B cell (primary cell): ENCODE results near the gene PDLIM7. TPM values are rescaled to one million over a fixed set of nuclear protein-coding genes. Genes with fewer than 3 reads are reported as not detected.

Experiments
- ATAC-seq: fragments of 200-7000 bp; cut with Tn5 transposase; one replicate; pipeline ENCODE4 v1.10.0; 2021; ENCODE audit warnings: low read depth, mild to moderate bottlenecking, moderate number of reproducible peaks, moderate library complexity
- CTCF ChIA-PET: fragments of 350-600 bp; sonication (Branson Sonifier 250); formaldehyde crosslinking; loops from one replicate; lab custom pipeline; 2021; ENCODE audit warnings: antibody characterized with exemption, inconsistent platforms; lab: Charles Lee
- POLR2A ChIA-PET: fragments of 350-600 bp; sonication (Branson Sonifier 250); formaldehyde crosslinking; loops from one replicate; lab custom pipeline; 2021; ENCODE audit warnings: antibody characterized with exemption; lab: Charles Lee
- DNase-seq: peaks from one replicate; pipeline ENCODE4 v3.0.0; 2013
- H2AFZ ChIP-seq: 2 replicates; pipeline ENCODE4 v1.6.1; 2012; ENCODE audit warnings: mild to moderate bottlenecking, low read depth, low read length; ENCODE audit not compliant: insufficient read depth, poor library complexity, severe bottlenecking
- H3K27ac ChIP-seq, 2 donors: 1 replicate in 1 of 2; 2 replicates in 1 of 2; pipeline ENCODE4 v1.5.1; 2012 to 2013; ENCODE audit warnings: low read length in 2 of 2, mild to moderate bottlenecking in 2 of 2, moderate library complexity in 1 of 2
- H3K27me3 ChIP-seq, 4 experiments: fragments of 200-600 bp in 1 of 4; sonication (generic) in 1 of 4; replicated peaks in 1 of 4; 1 replicate in 2 of 4; 2 replicates in 2 of 4; pipeline versions ENCODE4 v1.6.1 to v1.7.0; 2013 to 2016; ENCODE audit warnings: low read length in 3 of 4, mild to moderate bottlenecking in 2 of 4, mixed read lengths in 1 of 4, moderate library complexity in 1 of 4; ENCODE audit not compliant: insufficient read depth in 4 of 4, control insufficient read depth in 3 of 4; ENCODE audit errors: control extremely low read depth in 1 of 4
- H3K36me3 ChIP-seq, 2 experiments: replicated peaks in 1 of 2; 1 replicate in 1 of 2; 2 replicates in 1 of 2; pipeline versions ENCODE4 v1.6.1 to v1.7.1; 2013; ENCODE audit warnings: low read length in 1 of 2; ENCODE audit not compliant: insufficient read depth in 2 of 2, control insufficient read depth in 1 of 2; ENCODE audit errors: control extremely low read depth in 1 of 2, extremely low read depth in 1 of 2
- H3K4me1 ChIP-seq, 2 donors: fragments of 200-600 bp in 1 of 2; sonication (generic) in 1 of 2; 1 replicate in 1 of 2; 2 replicates in 1 of 2; pipeline versions ENCODE4 v1.5.1 to v1.6.1; 2013 to 2017; ENCODE audit warnings: low read length in 2 of 2; ENCODE audit not compliant: control insufficient read depth in 2 of 2, insufficient read depth in 2 of 2
- H3K4me2 ChIP-seq: replicated peaks from 2 replicates; pipeline ENCODE3; 2012; ENCODE audit warnings: mild to moderate bottlenecking, low read depth, low read length; ENCODE audit not compliant: poor library complexity, severe bottlenecking
- H3K4me3 ChIP-seq, 5 experiments: fragments of 200-600 bp in 1 of 5; sonication (generic) in 1 of 5; 1 replicate in 3 of 5; 2 replicates in 2 of 5; pipeline versions ENCODE4 v1.5.1 to v1.7.0; 2011 to 2016; ENCODE audit warnings: low read length in 4 of 5, mild to moderate bottlenecking in 4 of 5, low read depth in 2 of 5, control low read depth in 1 of 5, moderate library complexity in 1 of 5; ENCODE audit not compliant: insufficient read depth in 1 of 5; ENCODE audit errors: control extremely low read depth in 1 of 5, extremely low read depth in 1 of 5
- H3K79me2 ChIP-seq: fragments of 200-600 bp; sonication (generic); one replicate; pipeline ENCODE4 v1.6.0; 2016; ENCODE audit warnings: low read length; ENCODE audit not compliant: control insufficient read depth, insufficient read depth
- H3K9ac ChIP-seq: fragments of 200-600 bp; sonication (generic); 2 replicates; pipeline ENCODE4 v1.6.1; 2017; ENCODE audit warnings: mild to moderate bottlenecking, low read length, moderate library complexity
- H3K9me3 ChIP-seq, 3 donors: one replicate each; pipeline versions ENCODE4 v1.6.1 to v1.7.1; 2013; ENCODE audit warnings: low read length in 2 of 3; ENCODE audit not compliant: control insufficient read depth in 2 of 3, insufficient read depth in 1 of 3; ENCODE audit errors: control extremely low read depth in 1 of 3
- H4K20me1 ChIP-seq: 2 replicates; pipeline ENCODE4 v1.6.0; 2012; ENCODE audit warnings: mild to moderate bottlenecking, low read length; ENCODE audit not compliant: insufficient read depth, control insufficient read depth, poor library complexity, severe bottlenecking
- H3K27ac Mint-ChIP-seq: one replicate; pipeline ENCODE4 v1.8.0; 2021; ENCODE audit warnings: mixed read lengths
- H3K27me3 Mint-ChIP-seq: one replicate; pipeline ENCODE4 v1.8.0; 2021; ENCODE audit warnings: mixed read lengths
- H3K4me1 Mint-ChIP-seq: one replicate; pipeline ENCODE4 v1.8.0; 2021; ENCODE audit warnings: mixed read lengths
- H3K4me3 Mint-ChIP-seq: one replicate; pipeline ENCODE4 v1.8.0; 2021; ENCODE audit warnings: mixed read lengths
- H3K9me3 Mint-ChIP-seq: one replicate; pipeline ENCODE4 v1.8.0; 2022; ENCODE audit warnings: mixed read lengths; ENCODE audit not compliant: insufficient read depth
- EZH2 ChIP-seq: IDR thresholded peaks from 2 replicates; pipeline ENCODE4 v1.6.1; 2012; ENCODE audit warnings: borderline replicate concordance, low read depth, mild to moderate bottlenecking, moderate library complexity, low read length; ENCODE audit not compliant: insufficient read depth, poor library complexity, severe bottlenecking
- WGBS: methylation state at CpG from one replicate; pipeline ENCODE4 v1.1.5; 2013; ENCODE audit warnings: missing lambda C conversion rate; ENCODE audit not compliant: insufficient coverage; 5-methylcytosine and 5-hydroxymethylcytosine counted together
- intact Hi-C: fragments of 100-400 bp; cut with micrococcal nuclease; formaldehyde crosslinking; loops from one replicate; pipeline ENCODE4 v1.10.0; 2022
- polyA plus RNA-seq: library from polyadenylated mRNA; depleted of rRNA; stranded (reverse); fragments of >200 nt; gene quantifications from 2 replicates; pipeline ENCODE4 v1.2.3, GENCODE V29; 2012
- total RNA-seq, 2 donors: library from RNA; stranded (reverse); fragments of 120-200 nt in 1 of 2; gene quantifications; 1 replicate in 1 of 2; 2 replicates in 1 of 2; pipeline versions ENCODE4 v1.2.3 to v1.2.4, GENCODE V29; 2013 to 2022
- TF ChIP-seq, protein P1 (sequence below): fragments of 200-600 bp; IDR thresholded peaks from one replicate; pipeline ENCODE4 v1.8.0; 2022; ENCODE audit warnings: antibody characterized with exemption, mild to moderate bottlenecking

The PDLIM7 gene
- total and polyA plus RNA-seq, 2 donors (not counting 1 experiment from before 2014, with no cell fraction given), result 23.9 to 25.8 TPM

DNA sequence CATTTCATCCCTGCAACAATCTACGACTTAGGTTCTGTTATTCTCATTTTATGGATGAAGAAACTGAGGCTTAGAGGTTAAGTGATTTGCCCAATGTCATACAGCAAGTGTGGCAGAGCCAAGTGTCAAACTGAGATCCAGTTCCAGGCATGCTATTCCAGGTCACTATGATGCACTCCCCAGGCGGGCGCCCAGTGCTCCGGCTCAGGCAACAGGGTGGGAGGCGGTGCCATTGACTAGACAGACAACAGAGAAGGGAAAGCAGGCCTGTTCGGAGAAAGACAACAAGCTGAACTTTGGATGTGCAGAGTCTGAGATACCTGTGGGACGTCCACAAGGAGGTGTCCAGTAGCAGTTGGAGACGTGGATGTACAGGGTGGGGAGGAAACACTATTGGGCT is 30.2 kb upstream of the PDLIM7 start:
- CTCF ChIA-PET, result no interaction called here
- peaks cover 19% of the 10 kb centered on the region for H4K20me1 ChIP-seq
- H3K4me3 ChIP-seq, result no peak overlapping the region
- no peak overlapping the region for H3K4me2 ChIP-seq
- no peaks in the 10 kb centered on the region for H3K27me3 ChIP-seq
- DNase-seq, result no peak
- no peak overlapping the region for H3K4me3 Mint-ChIP-seq
- no peaks in the 10 kb centered on the region for H3K4me1 ChIP-seq
- WGBS, result over 99% methylated on average over 7 of the region's 8 CpGs
- no peaks in the 10 kb centered on the region for H3K9me3 ChIP-seq
- H3K4me1 Mint-ChIP-seq, result no peaks in the 10 kb centered on the region
- H3K9ac ChIP-seq, result no peak overlapping the region
- H3K27ac Mint-ChIP-seq, result no peak overlapping the region
- H3K27ac ChIP-seq, result no peak overlapping the region
- no peak for ATAC-seq
- peaks cover 1 to 84% of the 10 kb centered on the region in 2 experiments for H3K36me3 ChIP-seq
- peaks cover 21% of the 10 kb centered on the region for H3K79me2 ChIP-seq
- H3K9me3 Mint-ChIP-seq, result no peaks in the 10 kb centered on the region
- intact Hi-C loops, result no loop called here
- TF ChIP-seq, protein P1, sequence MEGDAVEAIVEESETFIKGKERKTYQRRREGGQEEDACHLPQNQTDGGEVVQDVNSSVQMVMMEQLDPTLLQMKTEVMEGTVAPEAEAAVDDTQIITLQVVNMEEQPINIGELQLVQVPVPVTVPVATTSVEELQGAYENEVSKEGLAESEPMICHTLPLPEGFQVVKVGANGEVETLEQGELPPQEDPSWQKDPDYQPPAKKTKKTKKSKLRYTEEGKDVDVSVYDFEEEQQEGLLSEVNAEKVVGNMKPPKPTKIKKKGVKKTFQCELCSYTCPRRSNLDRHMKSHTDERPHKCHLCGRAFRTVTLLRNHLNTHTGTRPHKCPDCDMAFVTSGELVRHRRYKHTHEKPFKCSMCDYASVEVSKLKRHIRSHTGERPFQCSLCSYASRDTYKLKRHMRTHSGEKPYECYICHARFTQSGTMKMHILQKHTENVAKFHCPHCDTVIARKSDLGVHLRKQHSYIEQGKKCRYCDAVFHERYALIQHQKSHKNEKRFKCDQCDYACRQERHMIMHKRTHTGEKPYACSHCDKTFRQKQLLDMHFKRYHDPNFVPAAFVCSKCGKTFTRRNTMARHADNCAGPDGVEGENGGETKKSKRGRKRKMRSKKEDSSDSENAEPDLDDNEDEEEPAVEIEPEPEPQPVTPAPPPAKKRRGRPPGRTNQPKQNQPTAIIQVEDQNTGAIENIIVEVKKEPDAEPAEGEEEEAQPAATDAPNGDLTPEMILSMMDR, result no peak
- no peak for TF ChIP-seq EZH2
- H2AFZ ChIP-seq, result no peak overlapping the region
- H3K27me3 Mint-ChIP-seq, result no peaks in the 10 kb centered on the region
- POLR2A ChIA-PET, result no interaction called here

DNA sequence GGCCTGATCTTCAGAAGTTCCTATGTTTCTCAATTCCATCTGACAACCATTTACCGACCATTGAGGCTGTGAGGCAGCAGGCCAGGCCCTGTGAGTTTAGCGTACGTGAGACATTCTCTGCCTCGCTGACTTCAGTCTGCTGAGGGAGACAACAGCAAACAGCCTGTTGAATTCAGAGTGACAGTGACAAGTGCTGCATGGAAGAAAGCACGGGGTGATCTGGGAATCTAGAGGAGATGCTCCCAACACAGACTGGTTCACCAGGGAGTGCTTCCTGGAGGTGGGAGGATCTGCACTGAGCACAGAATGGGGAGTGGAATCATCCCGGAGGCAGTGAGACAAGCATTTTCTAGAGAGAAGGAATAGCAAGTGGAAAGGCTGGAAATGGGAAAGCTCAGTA is 29.4 kb upstream of the PDLIM7 start:
- Histone ChIP-seq H3K4me2 (no peak overlapping the region), H4K20me1 (peaks cover 14% of the 10 kb centered on the region), H3K4me1 (no peaks in the 10 kb centered on the region), H2AFZ (no peak overlapping the region), H3K36me3 (peaks cover 1 to 81% of the 10 kb centered on the region in 2 experiments), H3K9me3 (no peaks in the 10 kb centered on the region), H3K27me3 (no peaks in the 10 kb centered on the region), H3K4me3 (no peak overlapping the region), H3K79me2 (peaks cover 18% of the 10 kb centered on the region), H3K27ac (no peak overlapping the region), H3K9ac (no peak overlapping the region)
- no peaks in the 10 kb centered on the region for H3K27me3 Mint-ChIP-seq
- H3K4me1 Mint-ChIP-seq, result no peaks in the 10 kb centered on the region
- POLR2A ChIA-PET, result interaction anchor here (0.9 kb wide), 1 partner anchor 29 kb away, joined by 3 read pairs; the partner anchor contains the start of gene PDLIM7
- H3K9me3 Mint-ChIP-seq, result no peaks in the 10 kb centered on the region
- CTCF ChIA-PET, result no interaction called here
- no peak overlapping the region for H3K4me3 Mint-ChIP-seq
- intact Hi-C loops, result no loop called here
- H3K27ac Mint-ChIP-seq, result no peak overlapping the region
- no peak for DNase-seq
- WGBS, result 97% methylated on average over 6 of the region's 6 CpGs
- no peak for ATAC-seq
- no peak for TF ChIP-seq EZH2
- TF ChIP-seq, protein P1, result no peak
